CD4-positive, CD25-positive, alpha-beta regulatory T cell (primary cell): ENCODE measurements around the gene TAMALIN. TPM values are rescaled to one million over a fixed set of nuclear protein-coding genes. Genes with fewer than 3 reads are reported as not detected.
A peak's percentile ranks its signal among the peaks of the same experiment; 100 is the strongest.

Experiments
- ATAC-seq, 2 donors: fragments of 150-1000 bp; cut with Tn5 transposase; one replicate each; pipeline ENCODE4 v1.10.0; 2021; ENCODE audit warnings: low read depth in 2 of 2, moderate number of reproducible peaks in 2 of 2, moderate library complexity in 1 of 2
- DNase-seq, 3 donors: peaks; one replicate each; pipeline versions ENCODE4 v3.0.0 to v3.0.0-alpha.2; 2012 to 2022; ENCODE audit warnings: mixed read lengths in 1 of 3
- H3K27ac ChIP-seq: one replicate; pipeline ENCODE4 v1.7.0; 2013; ENCODE audit warnings: mild to moderate bottlenecking, low read length; ENCODE audit not compliant: insufficient read depth, poor library complexity, severe bottlenecking
- H3K27me3 ChIP-seq: one replicate; pipeline ENCODE4 v1.7.0; 2013; ENCODE audit warnings: low read length; ENCODE audit not compliant: control insufficient read depth, insufficient read depth
- H3K36me3 ChIP-seq: one replicate; pipeline ENCODE4 v1.7.0; 2013; ENCODE audit warnings: mild to moderate bottlenecking, low read length, moderate library complexity; ENCODE audit not compliant: control insufficient read depth, insufficient read depth
- H3K4me1 ChIP-seq: 2 replicates; pipeline ENCODE4 v1.7.0; 2013; ENCODE audit warnings: mild to moderate bottlenecking, low read length; ENCODE audit not compliant: insufficient read depth, control insufficient read depth, poor library complexity, severe bottlenecking
- H3K4me3 ChIP-seq: one replicate; pipeline ENCODE4 v1.7.0; 2013; ENCODE audit warnings: low read depth, mild to moderate bottlenecking, low read length, moderate library complexity
- H3K9me3 ChIP-seq, 2 experiments: 1 replicate in 1 of 2; 2 replicates in 1 of 2; pipeline ENCODE4 v1.7.0; 2013; ENCODE audit warnings: low read length in 2 of 2, mild to moderate bottlenecking in 1 of 2, moderate library complexity in 1 of 2; ENCODE audit not compliant: control insufficient read depth in 2 of 2
- H3K27ac Mint-ChIP-seq, 3 donors: one replicate each; pipeline ENCODE4 v1.8.0; 2020 to 2022; ENCODE audit warnings: mild to moderate bottlenecking in 3 of 3, mixed read lengths in 3 of 3, moderate library complexity in 2 of 3
- H3K27me3 Mint-ChIP-seq: one replicate; pipeline ENCODE4 v1.8.0; 2022; ENCODE audit warnings: mild to moderate bottlenecking, mixed read lengths
- H3K36me3 Mint-ChIP-seq: one replicate; pipeline ENCODE4 v1.8.0; 2020; ENCODE audit warnings: mixed read lengths
- H3K4me1 Mint-ChIP-seq, 4 donors: one replicate each; pipeline ENCODE4 v1.8.0; 2020 to 2022; ENCODE audit warnings: mixed read lengths in 4 of 4, mild to moderate bottlenecking in 1 of 4
- H3K4me3 Mint-ChIP-seq, 4 donors: one replicate each; pipeline ENCODE4 v1.8.0; 2020 to 2022; ENCODE audit warnings: mild to moderate bottlenecking in 4 of 4, mixed read lengths in 4 of 4, moderate library complexity in 3 of 4
- H3K9me3 Mint-ChIP-seq, 7 donors: one replicate each; pipeline ENCODE4 v1.8.0; 2020 to 2022; ENCODE audit warnings: mixed read lengths in 7 of 7, mild to moderate bottlenecking in 3 of 7, moderate library complexity in 2 of 7
- polyA plus RNA-seq, 4 donors: library from polyadenylated mRNA; unstranded; fragments of 300-500 nt; fragmentation: Illumina TruSeq; gene quantifications; one replicate each; pipeline ENCODE4 v1.2.3, GENCODE V29; 2021
- total RNA-seq: library from RNA; stranded (reverse); gene quantifications from one replicate; pipeline ENCODE4 v1.2.3, GENCODE V29; 2022

Gene TAMALIN
- total and polyA plus RNA-seq, 5 donors from 2014 or later = 0.37 to 253 (median 1.1) TPM

- Mint-ChIP-seq H3K27ac (peak overlapping the region; percentile 88 to 94 (median 88)), H3K4me1 (peaks cover 10 to 49% (median 21%) of the 10 kb centered on the region in 4 donors), H3K36me3 (no peaks in the 10 kb centered on the region), H3K4me3 (peak overlapping the region; percentile 78 to 96 (median 92)), H3K27me3 (peaks cover 16% of the 10 kb centered on the region), H3K9me3 (no peaks in the 10 kb centered on the region)
- H3K36me3 ChIP-seq = no peaks in the 10 kb centered on the region
- H3K4me1 ChIP-seq = peaks cover 35% of the 10 kb centered on the region
- H3K27ac ChIP-seq = peak overlapping the region; percentile 57
- no peak for ATAC-seq
- no peaks in the 10 kb centered on the region for H3K9me3 ChIP-seq
- peak overlapping the region; percentile 30 for H3K4me3 ChIP-seq
- DNase-seq = no peak
- no peaks in the 10 kb centered on the region for H3K27me3 ChIP-seq
Observed at GRCh38 chr12:52023976-52024688, 17.4 kb downstream of the TAMALIN start.

- DNase-seq (peak in 1 of 3 donors; percentile 83), ATAC-seq (no peak)
- H3K27me3 Mint-ChIP-seq = peaks cover 15% of the 10 kb centered on the region
- Histone ChIP-seq H3K9me3 (no peaks in the 10 kb centered on the region), H3K4me3 (peak overlapping the region; percentile 50), H3K4me1 (peaks cover 35% of the 10 kb centered on the region), H3K36me3 (no peaks in the 10 kb centered on the region), H3K27me3 (no peaks in the 10 kb centered on the region), H3K27ac (peak overlapping the region; percentile 64)
- H3K27ac Mint-ChIP-seq = peak overlapping the region; percentile 88 to 98 (median 97)
- no peaks in the 10 kb centered on the region for H3K9me3 Mint-ChIP-seq
- H3K4me1 Mint-ChIP-seq = peaks cover 10 to 49% (median 21%) of the 10 kb centered on the region in 4 donors
- peak overlapping the region; percentile 78 to 96 (median 92) for H3K4me3 Mint-ChIP-seq
- H3K36me3 Mint-ChIP-seq = no peaks in the 10 kb centered on the region
Observed at GRCh38 chr12:52024845-52025230, 18.1 kb downstream of the TAMALIN start.

GRCh38 chr12:52026263-52026662, 19.5 kb downstream of the TAMALIN start:
- Histone ChIP-seq H3K4me1 (peaks cover 35% of the 10 kb centered on the region), H3K27me3 (no peaks in the 10 kb centered on the region), H3K9me3 (no peaks in the 10 kb centered on the region), H3K4me3 (no peak overlapping the region), H3K27ac (peak overlapping the region; percentile 64), H3K36me3 (no peaks in the 10 kb centered on the region)
- ATAC-seq (no peak), DNase-seq (no peak)
- Mint-ChIP-seq H3K4me3 (peak overlapping the region in 1 of 4 donors; percentile 78), H3K27me3 (peaks cover 11% of the 10 kb centered on the region), H3K9me3 (no peaks in the 10 kb centered on the region), H3K4me1 (peaks cover 9 to 36% (median 15%) of the 10 kb centered on the region in 4 donors), H3K36me3 (no peaks in the 10 kb centered on the region), H3K27ac (peak overlapping the region in 2 of 3 donors; percentile 10 to 88)

- Mint-ChIP-seq H3K4me3 (peak overlapping the region in 1 of 4 donors; percentile 38), H3K27me3 (peaks cover 11% of the 10 kb centered on the region), H3K4me1 (peaks cover 10 to 40% (median 17%) of the 10 kb centered on the region in 4 donors), H3K36me3 (no peaks in the 10 kb centered on the region), H3K9me3 (no peaks in the 10 kb centered on the region), H3K27ac (no peak overlapping the region)
- Histone ChIP-seq H3K4me1 (peaks cover 35% of the 10 kb centered on the region), H3K27ac (no peak overlapping the region), H3K36me3 (no peaks in the 10 kb centered on the region), H3K27me3 (no peaks in the 10 kb centered on the region), H3K9me3 (no peaks in the 10 kb centered on the region), H3K4me3 (no peak overlapping the region)
- ATAC-seq = no peak
- no peak for DNase-seq
Observed at GRCh38 chr12:52027085-52027843, 20.5 kb downstream of the TAMALIN start.

GRCh38 chr12:52029685-52030084, 22.9 kb downstream of the TAMALIN start:
- Mint-ChIP-seq H3K9me3 (no peaks in the 10 kb centered on the region), H3K4me1 (peaks cover 16 to 43% (median 26%) of the 10 kb centered on the region in 4 donors), H3K36me3 (no peaks in the 10 kb centered on the region)

GRCh38 chr12:52032446-52032803, 25.7 kb downstream of the TAMALIN start:
- H3K36me3 ChIP-seq = no peaks in the 10 kb centered on the region
- Mint-ChIP-seq H3K4me3 (peak overlapping the region; percentile 70 to 95 (median 87)), H3K27me3 (peaks cover 8% of the 10 kb centered on the region), H3K27ac (peak overlapping the region; percentile 82 to 96 (median 90)), H3K4me1 (peaks cover 6 to 30% (median 19%) of the 10 kb centered on the region in 4 donors), H3K36me3 (no peaks in the 10 kb centered on the region), H3K9me3 (no peaks in the 10 kb centered on the region)
- ATAC-seq (no peak), DNase-seq (no peak)
- peak overlapping the region; percentile 63 for H3K4me3 ChIP-seq
- no peaks in the 10 kb centered on the region for H3K9me3 ChIP-seq
- peaks cover 30% of the 10 kb centered on the region for H3K4me1 ChIP-seq
- no peaks in the 10 kb centered on the region for H3K27me3 ChIP-seq
- H3K27ac ChIP-seq = peak overlapping the region; percentile 86

More at GRCh38 chr12:52029685-52030084, 22.9 kb downstream of the TAMALIN start:
- no peak overlapping the region for H3K27ac Mint-ChIP-seq
- peaks cover 14% of the 10 kb centered on the region for H3K27me3 Mint-ChIP-seq
- Histone ChIP-seq H3K27me3 (no peaks in the 10 kb centered on the region), H3K27ac (no peak overlapping the region), H3K4me1 (peaks cover 32% of the 10 kb centered on the region), H3K36me3 (no peaks in the 10 kb centered on the region), H3K9me3 (no peaks in the 10 kb centered on the region), H3K4me3 (no peak overlapping the region)
- DNase-seq = no peak
- ATAC-seq = no peak
- H3K4me3 Mint-ChIP-seq = peak overlapping the region in 1 of 4 donors; percentile 9

GRCh38 chr12:52032804-52033445, 26.2 kb downstream of the TAMALIN start:
- no peaks in the 10 kb centered on the region for H3K36me3 Mint-ChIP-seq
- DNase-seq = peak; percentile 83 to 90 (median 90)
- H3K27me3 Mint-ChIP-seq = peaks cover 8% of the 10 kb centered on the region
- Histone ChIP-seq H3K9me3 (no peaks in the 10 kb centered on the region), H3K27ac (peak overlapping the region; percentile 86), H3K4me1 (peaks cover 35% of the 10 kb centered on the region), H3K4me3 (peak overlapping the region; percentile 63), H3K36me3 (no peaks in the 10 kb centered on the region), H3K27me3 (no peaks in the 10 kb centered on the region)
- H3K9me3 Mint-ChIP-seq = no peaks in the 10 kb centered on the region
- H3K27ac Mint-ChIP-seq = peak overlapping the region; percentile 82 to 96 (median 90)
- peaks cover 6 to 31% (median 19%) of the 10 kb centered on the region in 4 donors for H3K4me1 Mint-ChIP-seq
- peak; percentile 85 to 90 for ATAC-seq
- H3K4me3 Mint-ChIP-seq = peak overlapping the region; percentile 70 to 95 (median 87)
